ENCODE results near the gene KAT6B.

Gene KAT6B

GRCh38 chr10:74953214-74953613 is 126.8 kb downstream of the KAT6B start:
- no peak for DNase-seq (ENCODE audit: low read depth)

- no peak for DNase-seq (ENCODE audit: low read depth)
Observed at GRCh38 chr10:74955796-74956195, 129.4 kb downstream of the KAT6B start.

- DNase-seq (ENCODE audit: low read depth) = no peak
Observed at GRCh38 chr10:74956555-74957111, 130.2 kb downstream of the KAT6B start.

GRCh38 chr10:74957285-74957961 is 131.0 kb downstream of the KAT6B start:
- DNase-seq (ENCODE audit: low read depth) = no peak

GRCh38 chr10:74958316-74958715 is 131.9 kb downstream of the KAT6B start:
- no peak for DNase-seq (ENCODE audit: low read depth)

- no peak for DNase-seq (ENCODE audit: low read depth)
Observed at GRCh38 chr10:74960670-74961069, 134.3 kb downstream of the KAT6B start.

GRCh38 chr10:74962517-74962916 is 136.1 kb downstream of the KAT6B start:
- no peak for DNase-seq (ENCODE audit: low read depth)

- DNase-seq (ENCODE audit: low read depth) = no peak
Observed at GRCh38 chr10:74963549-74963948, 137.1 kb downstream of the KAT6B start.

- DNase-seq (ENCODE audit: low read depth) = no peak
Observed at GRCh38 chr10:74967911-74968666, 141.7 kb downstream of the KAT6B start.

GRCh38 chr10:74968667-74969061 is 142.3 kb downstream of the KAT6B start:
- no peak for DNase-seq (ENCODE audit: low read depth)

- DNase-seq (ENCODE audit: low read depth) = no peak
Observed at GRCh38 chr10:74969093-74969492, 142.7 kb downstream of the KAT6B start.

- DNase-seq (ENCODE audit: low read depth) = no peak
Observed at GRCh38 chr10:74969530-74969929, 143.1 kb downstream of the KAT6B start.

GRCh38 chr10:74973741-74974392 is 147.5 kb downstream of the KAT6B start:
- no peak for DNase-seq (ENCODE audit: low read depth)

- DNase-seq (ENCODE audit: low read depth) = no peak
Observed at GRCh38 chr10:74975758-74976157, 149.4 kb downstream of the KAT6B start.

- no peak for DNase-seq (ENCODE audit: low read depth)
Observed at GRCh38 chr10:74976565-74976964, 150.2 kb downstream of the KAT6B start.

- DNase-seq (ENCODE audit: low read depth) = no peak
Observed at GRCh38 chr10:74977072-74977471, 150.7 kb downstream of the KAT6B start.

- no peak for DNase-seq (ENCODE audit: low read depth)
Observed at GRCh38 chr10:74977913-74978847, 151.8 kb downstream of the KAT6B start.

GRCh38 chr10:74981831-74982633 is 155.6 kb downstream of the KAT6B start:
- DNase-seq (ENCODE audit: low read depth) = no peak

- DNase-seq (ENCODE audit: low read depth) = no peak
Observed at GRCh38 chr10:74982634-74982982, 156.2 kb downstream of the KAT6B start.

GRCh38 chr10:74983383-74983782 is 157.0 kb downstream of the KAT6B start:
- DNase-seq (ENCODE audit: low read depth) = no peak

All from T follicular helper cell (primary cell).